Stimulated activated CD4-positive, alpha-beta T cell treated with anti-CD3 and anti-CD28 coated beads, Interleukin-4, amount 100 ng/mL, for 48 hours (primary cell): ENCODE data around the gene RET.

Experiments
- DNase-seq, 2 donors: peaks; one replicate each; pipeline ENCODE4 v3.0.0-alpha.2; 2020; ENCODE audit warnings: low read depth in 2 of 2

Gene RET

DNA sequence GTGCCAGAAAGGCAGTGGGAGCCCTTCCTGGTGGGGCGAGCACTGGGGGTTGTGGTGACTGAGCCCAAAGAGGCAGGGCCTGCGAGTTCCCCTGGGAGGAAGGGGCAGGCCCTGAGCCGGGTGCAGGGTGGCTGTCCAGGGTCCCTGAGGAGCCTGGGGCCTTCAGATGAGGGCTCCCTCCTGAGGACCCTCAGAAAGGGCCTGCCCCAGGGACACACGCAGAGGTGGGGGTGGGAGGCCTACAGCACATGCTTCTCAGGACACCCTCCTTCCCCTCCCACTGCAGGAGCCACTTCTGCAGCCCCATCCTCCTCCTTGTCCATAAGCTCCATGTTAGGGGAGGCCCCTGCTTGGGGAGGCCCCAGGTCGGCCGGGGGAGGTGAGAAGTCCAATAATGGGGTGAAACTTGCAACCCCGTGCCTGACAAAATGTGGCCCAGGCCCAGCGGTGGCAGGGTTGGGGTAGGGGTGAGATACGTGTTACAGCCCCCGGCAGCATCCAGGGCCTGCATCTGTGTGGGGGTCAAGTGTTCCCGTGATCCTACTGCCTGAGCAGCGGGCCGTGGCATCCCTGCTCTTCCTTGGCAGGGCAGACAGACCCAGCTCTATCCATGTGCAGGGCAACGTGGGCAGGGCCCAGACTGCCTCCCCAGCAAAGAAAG is 31.8 kb upstream of the RET start:
- no peak for DNase-seq

DNA sequence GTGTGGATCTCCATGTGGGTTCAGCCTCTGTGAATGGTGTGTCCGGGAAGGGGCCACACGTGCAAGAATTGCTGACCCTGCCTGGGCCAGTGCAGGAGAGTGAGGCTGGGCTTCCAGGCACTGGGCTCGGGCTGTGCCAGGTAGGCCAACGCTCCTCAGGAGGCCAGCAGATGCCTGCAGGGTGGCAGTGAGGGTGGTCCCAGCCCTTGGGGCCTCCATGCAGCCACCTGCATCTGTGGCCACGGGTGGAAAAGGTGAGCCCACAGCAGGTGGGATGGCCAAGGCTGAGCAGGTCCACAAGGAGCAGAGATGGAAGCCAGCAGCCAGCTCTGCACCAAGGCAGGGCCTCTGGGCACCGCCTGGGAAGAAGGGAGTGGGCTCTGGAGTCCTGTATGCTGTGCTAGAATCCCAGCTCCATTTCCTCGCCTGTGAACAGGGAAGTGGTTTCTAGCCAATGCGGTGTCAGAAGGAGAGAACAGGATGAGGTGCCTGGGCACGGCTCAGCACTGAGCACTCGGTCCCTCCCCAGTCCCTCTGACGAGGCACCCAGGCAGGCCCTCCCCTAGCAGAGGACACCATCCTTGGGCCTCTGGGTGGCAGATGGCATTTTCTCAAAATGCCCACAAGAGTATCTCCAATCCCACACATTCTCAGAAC is 31.1 kb upstream of the RET start:
- no peak for DNase-seq

DNA sequence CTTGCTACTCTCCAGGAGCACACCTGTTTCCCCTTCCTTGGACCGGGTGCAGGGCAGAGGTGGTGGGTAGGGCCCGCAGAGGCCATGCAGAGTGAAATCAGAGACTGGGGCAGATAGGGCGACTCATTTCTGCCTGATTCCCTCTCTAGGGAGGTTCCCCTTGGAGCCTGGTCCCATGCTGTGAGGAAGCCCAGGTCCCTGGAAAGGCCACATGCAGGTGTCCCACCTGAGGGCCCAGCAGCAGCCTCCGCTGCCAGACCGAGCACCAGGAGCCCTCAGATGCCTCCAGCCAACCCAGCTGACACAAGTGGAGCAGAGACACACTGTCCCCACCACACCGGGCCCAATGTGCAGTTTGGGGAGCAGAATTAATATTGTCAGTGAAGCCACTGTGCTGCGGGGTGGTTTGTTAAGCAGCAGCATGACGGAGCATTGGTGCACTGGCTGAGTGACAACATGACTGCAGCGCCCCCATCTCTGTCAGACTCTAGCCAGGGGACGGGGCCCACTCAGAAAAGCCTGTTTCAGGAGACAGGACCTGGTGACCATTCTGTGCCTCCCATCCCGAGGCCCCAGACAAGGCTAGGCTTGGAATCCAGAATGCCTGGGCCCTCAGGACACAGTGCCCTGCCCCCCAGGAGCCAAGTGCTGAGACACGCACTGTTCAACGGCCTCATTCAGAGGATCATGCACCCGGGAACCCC is 30.4 kb upstream of the RET start:
- DNase-seq, result no peak

DNA sequence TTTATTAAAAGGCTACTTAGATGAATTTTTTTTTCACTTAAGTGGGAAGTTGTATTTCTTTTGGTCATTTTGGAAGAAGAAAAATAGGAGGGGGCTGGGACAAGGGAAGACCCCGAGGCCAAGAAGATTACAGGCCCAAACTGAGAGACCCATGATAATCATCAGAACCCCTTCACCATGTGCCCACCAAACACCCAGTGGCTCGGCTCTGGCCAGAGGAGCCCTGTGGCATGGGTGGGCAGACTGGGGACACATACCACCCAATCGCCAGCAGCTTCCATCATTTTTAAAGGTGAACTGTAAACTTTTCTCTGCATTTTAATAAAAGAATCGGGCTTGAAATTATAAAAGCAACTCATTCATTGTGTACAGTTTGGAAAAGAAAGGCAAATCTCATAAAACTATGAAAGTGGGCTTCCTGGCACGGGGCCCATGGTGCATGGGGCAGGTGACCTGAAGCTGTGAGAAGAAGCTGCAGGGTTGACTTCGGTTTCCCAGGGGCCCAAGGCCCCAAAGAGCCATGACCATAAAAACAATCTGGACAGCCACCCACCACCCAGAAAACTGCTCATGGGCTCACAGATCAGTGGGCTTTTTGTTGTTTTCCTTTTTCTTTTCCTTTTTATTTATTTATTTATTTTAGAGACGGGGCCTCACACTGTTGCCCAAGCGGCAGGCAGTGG is 29.4 kb upstream of the RET start:
- no peak for DNase-seq

DNA sequence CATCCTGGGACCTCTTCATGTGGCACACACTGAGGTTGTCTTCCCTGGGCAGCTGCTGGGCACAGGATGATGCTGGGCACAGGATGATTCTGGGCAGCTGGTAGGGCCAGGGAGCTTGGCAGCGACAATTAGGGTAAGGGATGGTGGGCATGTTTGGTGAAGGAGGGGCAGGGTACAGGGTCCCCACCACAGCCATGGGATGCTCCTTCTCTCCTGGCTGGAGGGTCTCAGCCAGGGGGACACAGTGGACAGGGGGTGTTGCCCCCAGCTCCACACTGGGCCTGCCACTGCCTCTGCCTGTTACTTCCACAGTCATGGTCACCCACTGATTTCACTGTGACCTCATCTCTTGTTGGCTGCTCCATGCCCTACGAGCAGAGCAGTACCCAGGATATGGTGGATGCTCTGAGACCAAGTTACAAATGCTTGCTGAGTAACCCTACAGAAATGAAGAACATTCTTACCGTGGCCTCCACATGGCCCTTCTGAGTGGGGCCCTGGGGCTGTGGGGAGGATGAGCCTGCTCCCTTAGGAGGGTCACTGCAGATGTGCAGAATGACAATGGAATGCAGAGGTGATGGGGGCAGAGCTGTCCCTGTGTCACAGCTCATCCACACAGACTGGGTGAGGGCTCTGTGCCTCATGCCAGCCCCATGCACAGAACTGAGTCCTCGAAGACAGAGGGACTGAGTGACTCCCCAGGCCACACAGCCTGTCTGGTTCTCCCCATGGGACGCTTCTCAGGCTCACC is 28.4 kb upstream of the RET start:
- DNase-seq, result no peak

DNA sequence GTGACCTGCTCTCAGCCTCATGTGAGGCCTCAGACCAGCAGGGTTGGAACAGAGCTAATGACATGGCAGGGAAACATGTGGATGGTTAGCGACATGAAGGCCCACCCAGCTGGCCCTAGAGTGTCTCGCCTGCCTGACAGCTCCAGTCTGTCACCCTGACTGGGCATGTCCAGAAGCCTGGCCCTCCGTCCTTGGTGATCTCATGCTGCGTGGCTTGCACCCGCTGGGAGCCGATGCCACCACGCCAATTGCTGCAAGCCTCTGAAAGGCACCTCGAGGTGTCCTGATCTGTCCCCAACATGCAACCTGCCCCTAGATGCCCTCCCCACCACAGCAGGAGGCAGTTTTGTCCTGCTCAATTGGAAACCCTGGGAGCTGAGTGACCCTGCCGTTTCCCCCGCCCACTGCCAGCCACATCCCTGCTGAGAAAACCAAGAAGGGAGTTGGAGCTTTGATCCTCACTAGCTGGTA is 27.8 kb upstream of the RET start:
- no peak for DNase-seq

DNA sequence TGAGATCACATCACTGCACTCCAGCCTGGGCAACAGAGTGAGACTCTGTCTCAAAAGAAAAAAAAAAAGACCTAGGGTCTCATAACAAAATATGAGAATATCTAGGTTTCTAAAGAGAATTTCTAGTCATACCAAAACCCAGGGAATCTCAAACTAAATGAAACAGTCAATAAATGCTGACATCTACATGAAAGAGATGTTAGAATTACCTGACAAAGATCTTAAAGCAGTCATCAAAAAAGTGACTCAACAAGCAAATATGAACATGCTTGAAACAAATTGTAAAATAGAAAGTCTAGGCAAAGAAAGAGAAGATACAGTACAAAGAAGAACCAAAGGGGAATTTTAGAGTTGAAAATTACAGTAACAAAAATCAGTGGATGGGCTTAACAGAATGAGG is 26.9 kb upstream of the RET start:
- DNase-seq, result no peak

DNA sequence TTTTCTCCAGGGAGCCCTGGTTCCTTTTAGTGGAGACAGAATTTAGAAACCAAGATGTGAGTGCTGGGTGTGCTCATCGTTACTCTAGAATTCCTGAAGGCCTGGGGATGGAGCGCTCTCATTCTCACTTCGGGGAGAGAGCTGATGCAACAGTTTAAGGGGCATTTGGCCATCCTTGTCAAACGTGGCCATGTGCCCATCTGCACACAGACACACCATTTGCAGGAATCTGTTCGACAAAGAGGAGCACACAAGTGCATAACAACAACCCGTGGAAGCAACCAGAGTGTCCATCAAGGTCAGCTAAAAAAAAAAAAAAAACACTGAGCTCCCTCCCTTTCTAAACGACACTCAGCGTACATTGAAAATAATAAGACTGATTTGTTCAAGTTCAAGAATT is 23.0 kb upstream of the RET start:
- no peak for DNase-seq

DNA sequence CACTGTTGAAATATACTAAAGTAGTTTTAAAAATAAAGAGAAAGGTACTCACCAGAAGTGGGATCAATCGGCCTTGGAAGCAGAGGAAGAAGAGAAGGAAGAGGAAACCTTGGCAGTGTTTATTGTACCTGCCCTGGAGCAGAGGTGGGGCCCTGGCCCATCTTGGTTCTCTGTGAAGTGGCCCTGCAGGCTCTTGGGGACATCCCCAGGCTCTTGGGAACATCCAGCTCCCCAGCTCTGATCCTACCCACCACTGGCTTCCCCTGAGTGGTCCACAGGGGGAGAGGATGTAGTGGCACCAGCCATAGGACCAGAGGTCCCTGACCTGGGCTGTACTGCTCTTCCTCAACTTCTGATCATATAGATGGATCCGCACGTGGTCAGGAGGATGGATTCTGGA is 22.3 kb upstream of the RET start:
- DNase-seq, result no peak

DNA sequence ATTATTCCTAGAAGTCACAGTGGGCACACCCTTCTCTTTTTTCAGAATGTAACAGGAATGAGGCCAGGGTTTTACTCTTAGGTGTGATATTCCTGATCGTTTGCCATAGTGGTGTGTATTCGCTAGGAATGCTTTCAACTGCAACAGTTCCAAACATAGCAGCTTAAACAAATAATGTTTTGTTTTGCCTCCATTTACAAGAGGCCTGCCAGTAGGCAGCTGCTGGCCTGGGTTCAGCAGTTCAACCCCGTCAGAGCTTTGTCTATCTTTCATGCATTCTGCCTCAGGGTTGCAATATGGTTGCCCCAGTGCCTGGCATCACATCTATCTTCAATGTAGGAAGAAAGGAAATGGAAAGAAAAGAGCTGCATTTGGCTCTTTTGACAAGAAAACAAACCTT is 21.7 kb upstream of the RET start:
- no peak for DNase-seq

DNA sequence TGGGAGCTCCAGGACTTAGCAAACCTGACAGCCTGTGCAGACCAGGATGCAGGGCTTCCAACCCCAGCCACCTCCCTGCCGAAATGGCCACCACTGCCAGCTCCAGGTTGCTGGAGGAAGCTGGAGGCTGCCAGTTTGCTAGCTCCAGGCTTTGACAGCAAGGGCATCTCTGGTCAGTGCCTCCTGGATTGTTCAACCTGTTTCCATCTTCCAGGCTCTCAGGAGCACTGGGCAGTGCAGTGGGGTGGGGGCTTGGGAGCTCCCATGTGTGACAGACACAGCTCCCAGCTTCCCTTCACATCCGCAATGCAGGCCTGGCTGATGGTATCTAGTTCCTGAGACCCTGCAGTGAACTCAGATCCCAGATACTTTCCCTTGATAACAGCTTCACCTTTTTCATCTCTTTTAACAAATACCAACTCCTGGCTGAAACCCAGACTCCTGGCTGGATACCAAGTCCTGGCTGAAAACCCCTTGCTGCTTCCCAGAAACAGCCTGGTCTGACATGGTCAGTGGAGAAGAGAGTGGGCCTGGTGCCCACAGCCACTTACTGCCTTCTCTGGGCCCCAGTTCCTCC is 20.8 kb upstream of the RET start:
- DNase-seq, result no peak

DNA sequence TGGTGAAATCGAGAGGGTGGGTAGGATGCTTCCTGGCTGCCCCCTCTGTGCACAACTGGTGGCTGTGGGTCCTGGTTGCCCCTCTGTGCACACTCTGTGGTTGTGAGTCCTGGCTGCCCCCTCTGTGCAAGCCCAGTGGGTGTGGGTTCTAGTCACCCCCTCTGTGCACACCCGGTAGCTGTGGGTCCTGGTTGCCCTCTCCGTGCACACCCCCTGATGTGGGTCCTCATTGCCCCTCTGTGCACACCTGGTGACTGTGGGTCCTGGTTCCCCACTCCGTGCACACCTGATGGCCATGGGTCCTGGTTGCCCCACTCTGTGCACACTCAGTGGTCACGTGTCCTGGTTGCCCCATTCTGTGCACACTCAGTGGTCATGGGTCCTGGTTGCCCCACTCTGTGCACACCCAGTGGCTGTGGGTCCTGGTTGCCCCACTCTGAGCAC is 20.3 kb upstream of the RET start:
- no peak for DNase-seq

DNA sequence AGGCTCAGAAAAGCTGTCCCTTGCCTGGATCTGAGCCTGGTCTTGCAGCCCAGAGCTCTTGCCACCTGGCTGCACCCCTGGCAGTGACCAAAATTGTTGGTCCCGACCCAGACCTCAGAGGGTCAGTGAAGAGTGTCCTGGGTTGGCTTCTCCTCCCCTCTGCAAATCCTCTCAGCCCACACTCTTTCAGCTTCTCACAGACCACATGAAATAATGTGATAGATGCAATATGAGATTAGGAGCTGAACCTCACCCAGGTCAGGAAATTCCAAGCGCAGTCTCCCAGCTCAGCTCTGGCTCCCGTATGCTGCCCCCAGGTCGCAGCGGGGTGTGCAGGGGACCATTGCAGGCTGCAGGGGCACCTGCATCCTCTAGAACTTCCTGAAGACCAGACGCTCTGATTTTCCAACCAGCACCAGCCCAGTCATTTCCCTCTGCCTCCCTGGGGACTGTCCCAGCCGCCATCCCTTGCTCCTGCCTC is 19.6 kb upstream of the RET start:
- DNase-seq, result no peak

DNA sequence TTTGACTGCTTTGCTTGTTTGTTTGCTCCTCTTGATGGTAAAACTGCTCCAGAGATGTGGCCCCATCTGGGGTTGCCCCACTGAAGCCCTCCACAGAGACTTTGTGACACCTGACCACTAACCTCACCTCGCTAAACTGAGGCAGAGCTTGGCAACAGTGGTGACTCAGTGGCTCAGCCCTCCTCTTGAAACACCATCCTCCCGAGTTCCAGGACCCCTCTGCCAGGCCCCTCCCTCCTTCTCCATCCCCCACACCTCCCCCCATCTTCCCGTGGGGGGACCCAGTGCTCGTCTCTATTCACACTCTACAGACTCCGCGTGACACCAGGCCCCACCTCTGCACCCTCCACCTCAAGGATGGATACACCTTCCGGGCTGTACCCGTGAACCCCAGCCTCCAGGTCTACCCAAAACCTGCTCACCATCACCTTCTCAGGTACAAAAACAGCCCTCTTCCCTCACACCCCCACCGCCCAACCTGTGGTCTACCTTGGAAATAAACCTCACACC is 19.0 kb upstream of the RET start:
- DNase-seq, result no peak

DNA sequence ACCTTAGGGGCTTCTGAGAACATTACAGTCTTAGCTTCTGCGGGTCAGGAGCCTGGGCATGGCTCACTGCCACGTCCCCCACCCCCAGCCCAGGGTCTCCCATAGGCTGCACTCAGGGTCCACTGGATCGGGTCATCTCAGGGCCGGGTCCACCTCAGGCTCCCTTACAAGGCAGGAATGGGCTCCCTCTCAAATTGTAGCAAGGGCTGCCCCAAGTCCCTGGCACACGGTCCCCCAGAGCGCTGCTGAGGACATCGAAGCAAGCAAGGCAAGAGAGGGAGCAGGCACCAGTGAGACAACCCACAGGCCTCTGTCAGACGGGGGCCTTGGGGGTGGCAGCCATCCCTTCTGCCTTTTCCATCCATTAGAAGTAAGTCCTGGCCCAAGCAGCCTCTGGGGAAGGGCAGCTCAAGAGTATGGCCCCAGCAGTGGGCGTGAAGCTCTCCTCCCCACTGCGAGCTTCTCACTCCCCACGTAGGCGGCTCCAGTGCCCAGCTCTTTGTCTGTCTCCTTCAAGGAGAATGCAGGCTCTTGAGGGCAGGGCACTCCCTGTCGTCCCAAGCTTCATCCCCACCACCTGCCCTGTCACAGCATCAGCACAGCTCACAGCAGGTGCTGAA is 18.0 kb upstream of the RET start:
- no peak for DNase-seq

DNA sequence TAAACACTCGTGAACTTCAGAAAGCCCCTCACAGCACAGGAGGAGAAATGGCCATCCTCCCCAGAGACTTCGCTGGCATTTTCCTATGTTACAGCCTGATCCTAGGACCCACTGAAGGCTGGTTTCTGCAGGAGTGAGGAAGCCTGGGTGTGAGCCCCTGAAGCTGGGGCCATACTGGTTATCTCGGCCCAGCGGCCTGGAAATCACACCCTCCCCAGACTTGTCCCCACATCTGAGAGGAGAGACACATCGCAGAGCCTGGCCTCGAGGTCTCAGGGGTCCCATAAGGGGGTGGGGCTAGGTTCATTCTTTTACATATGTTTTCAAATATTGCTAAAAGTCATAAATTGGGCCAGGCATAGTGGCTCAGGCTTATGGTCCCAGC is 17.5 kb upstream of the RET start:
- no peak for DNase-seq

DNA sequence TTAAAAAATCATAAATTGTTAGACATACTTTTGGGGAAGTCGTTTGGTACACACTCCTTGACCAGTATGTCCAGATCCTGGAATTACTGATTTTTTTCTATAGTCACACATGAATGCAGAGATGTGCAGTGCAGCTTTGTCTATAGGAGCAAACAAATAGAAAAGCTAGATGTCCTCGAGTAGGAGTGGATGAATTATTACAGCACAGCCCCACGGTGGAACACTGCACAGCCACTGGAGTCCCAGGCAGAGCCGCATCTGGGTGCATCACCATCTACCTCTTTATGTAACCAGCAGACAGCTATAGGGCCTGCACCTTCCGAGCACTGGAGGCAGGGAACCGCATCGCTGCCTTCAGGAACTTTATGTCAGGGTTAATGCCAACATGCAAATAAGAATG is 17.0 kb upstream of the RET start:
- no peak for DNase-seq

DNA sequence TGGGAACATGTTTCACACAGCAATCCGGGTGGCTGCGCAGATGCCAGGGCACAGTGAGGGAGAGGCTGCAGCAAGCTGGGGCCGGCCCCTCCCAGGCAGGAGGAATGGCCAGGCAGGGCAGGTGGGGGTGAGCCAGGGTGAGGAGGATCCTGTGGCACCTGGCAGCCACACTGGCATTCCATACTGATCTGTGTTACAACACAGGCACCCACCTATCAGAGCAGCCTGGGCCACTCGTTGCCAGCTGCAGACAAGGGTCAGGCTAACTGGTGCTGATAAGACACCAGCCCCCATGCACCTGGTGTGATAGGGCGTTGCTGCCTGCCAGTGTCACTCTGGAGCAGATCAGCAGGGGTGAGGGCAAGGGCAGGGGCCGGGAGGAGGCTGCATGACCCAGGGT is 16.6 kb upstream of the RET start:
- DNase-seq, result no peak

DNA sequence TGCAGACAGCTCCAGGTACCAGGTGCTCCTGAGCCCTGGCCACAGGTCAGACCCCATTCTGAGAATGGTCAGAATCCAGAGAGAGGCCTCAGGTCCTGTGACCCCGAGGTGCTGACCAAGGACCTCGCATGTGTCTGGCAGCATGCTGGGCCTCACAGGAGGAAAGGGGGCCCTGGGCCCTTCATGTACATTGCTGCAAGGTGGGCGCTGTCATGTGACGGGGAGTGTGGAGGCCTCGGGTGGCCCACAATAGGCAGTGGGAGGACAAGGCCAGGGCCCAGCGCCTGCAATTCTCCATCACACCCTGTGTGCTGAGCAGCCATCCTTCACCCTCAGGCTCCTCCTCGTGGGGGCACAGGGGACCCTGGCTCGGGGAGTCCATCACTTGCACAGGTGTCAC is 15.5 kb upstream of the RET start:
- no peak for DNase-seq

DNA sequence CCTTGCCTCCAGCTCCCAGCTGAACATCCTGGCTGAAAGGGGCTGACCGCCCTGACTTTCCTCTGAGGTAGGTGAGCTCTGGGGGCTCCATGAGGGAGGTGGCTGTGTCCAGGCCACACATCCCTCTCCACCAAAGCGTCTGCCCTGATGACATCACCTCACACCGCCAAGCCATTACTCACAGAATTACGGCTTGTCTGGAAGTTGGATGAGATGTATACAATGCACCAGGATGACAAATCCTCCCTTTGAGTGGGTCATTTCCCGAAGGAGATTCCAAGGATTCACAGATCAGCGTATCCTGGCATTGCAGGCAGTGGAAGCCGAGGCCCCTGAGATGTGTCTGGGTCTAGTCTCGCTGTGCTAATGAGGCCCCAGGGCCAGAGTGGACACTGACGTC is 15.1 kb upstream of the RET start:
- no peak for DNase-seq
